Neural progenitor cell (in vitro differentiated cells): ENCODE results near the gene ALX3.

Experiments
- EZH2 ChIP-seq: fragments of 200-600 bp; sonication (generic); IDR thresholded peaks from 2 replicates; pipeline ENCODE4 v1.6.1; 2017; ENCODE audit warnings: antibody characterized with exemption, mild to moderate bottlenecking, moderate library complexity
- TF ChIP-seq, protein P1 (sequence below): fragments of 200-600 bp; sonication (generic); IDR thresholded peaks from 2 replicates; pipeline ENCODE4 v1.5.1; 2017; ENCODE audit warnings: antibody characterized with exemption, mild to moderate bottlenecking

GRCh38 chr1:110024613-110025012 lies 45.9 kb downstream of the ALX3 start:
- TF ChIP-seq, protein P1, sequence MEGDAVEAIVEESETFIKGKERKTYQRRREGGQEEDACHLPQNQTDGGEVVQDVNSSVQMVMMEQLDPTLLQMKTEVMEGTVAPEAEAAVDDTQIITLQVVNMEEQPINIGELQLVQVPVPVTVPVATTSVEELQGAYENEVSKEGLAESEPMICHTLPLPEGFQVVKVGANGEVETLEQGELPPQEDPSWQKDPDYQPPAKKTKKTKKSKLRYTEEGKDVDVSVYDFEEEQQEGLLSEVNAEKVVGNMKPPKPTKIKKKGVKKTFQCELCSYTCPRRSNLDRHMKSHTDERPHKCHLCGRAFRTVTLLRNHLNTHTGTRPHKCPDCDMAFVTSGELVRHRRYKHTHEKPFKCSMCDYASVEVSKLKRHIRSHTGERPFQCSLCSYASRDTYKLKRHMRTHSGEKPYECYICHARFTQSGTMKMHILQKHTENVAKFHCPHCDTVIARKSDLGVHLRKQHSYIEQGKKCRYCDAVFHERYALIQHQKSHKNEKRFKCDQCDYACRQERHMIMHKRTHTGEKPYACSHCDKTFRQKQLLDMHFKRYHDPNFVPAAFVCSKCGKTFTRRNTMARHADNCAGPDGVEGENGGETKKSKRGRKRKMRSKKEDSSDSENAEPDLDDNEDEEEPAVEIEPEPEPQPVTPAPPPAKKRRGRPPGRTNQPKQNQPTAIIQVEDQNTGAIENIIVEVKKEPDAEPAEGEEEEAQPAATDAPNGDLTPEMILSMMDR: no peak
- no peak for TF ChIP-seq EZH2
